H1 (cell line): ENCODE measurements around the gene TRHDE.

Source experiments
- EP300 ChIP-seq, 2 experiments: IDR thresholded peaks; 1 replicate in 1 of 2; 2 replicates in 1 of 2; pipeline ENCODE4 v1.6.1; 2011 to 2012; ENCODE audit warnings: low read depth in 2 of 2, low read length in 2 of 2, mild to moderate bottlenecking in 2 of 2, borderline replicate concordance in 1 of 2, inconsistent platforms in 1 of 2, moderate library complexity in 1 of 2
- EZH2 ChIP-seq: fragments of 200-600 bp; sonication (generic); IDR thresholded peaks from 2 replicates; pipeline ENCODE4 v1.7.1; 2012; ENCODE audit warnings: low read depth, mild to moderate bottlenecking, moderate library complexity, low read length, inconsistent platforms; ENCODE audit not compliant: severe bottlenecking
- GABPA ChIP-seq: IDR thresholded peaks from 2 replicates; pipeline ENCODE4 v1.6.1; 2011; ENCODE audit warnings: mild to moderate bottlenecking, low read length, moderate library complexity, borderline replicate concordance; ENCODE audit not compliant: insufficient read depth
- HDAC6 ChIP-seq: IDR thresholded peaks from one replicate; pipeline ENCODE4 v1.7.1; 2012; ENCODE audit warnings: low read depth, mild to moderate bottlenecking, inconsistent platforms, low read length, moderate library complexity
- JUN ChIP-seq: IDR thresholded peaks from 2 replicates; pipeline ENCODE4 v1.6.1; 2011; ENCODE audit warnings: low read depth, mild to moderate bottlenecking, improper control_type of control experiment, low read length
- POLR2A ChIP-seq, 2 experiments: IDR thresholded peaks; 1 replicate in 1 of 2; 2 replicates in 1 of 2; pipeline ENCODE4 v1.6.1; 2011; ENCODE audit warnings: low read depth in 2 of 2, low read length in 2 of 2, mild to moderate bottlenecking in 2 of 2; ENCODE audit errors: control extremely low read depth in 1 of 2
- POLR2AphosphoS5 ChIP-seq: IDR thresholded peaks from 2 replicates; pipeline ENCODE4 v1.6.1; 2011; ENCODE audit warnings: low read depth, low read length
- ZNF274 ChIP-seq: IDR thresholded peaks from 2 replicates; pipeline ENCODE4 v1.7.0; 2012; ENCODE audit warnings: low read length, borderline replicate concordance; ENCODE audit errors: extremely low read depth
- TF ChIP-seq, protein P1 (sequence below), 3 experiments: IDR thresholded peaks; 1 replicate in 2 of 3; 2 replicates in 1 of 3; pipeline versions ENCODE4 v1.5.1 to v1.6.1; 2011; ENCODE audit warnings: low read length in 3 of 3, mild to moderate bottlenecking in 3 of 3, inconsistent platforms in 2 of 3, low read depth in 1 of 3, moderate library complexity in 1 of 3; ENCODE audit not compliant: insufficient read depth in 1 of 3; ENCODE audit errors: control extremely low read depth in 1 of 3

DNA sequence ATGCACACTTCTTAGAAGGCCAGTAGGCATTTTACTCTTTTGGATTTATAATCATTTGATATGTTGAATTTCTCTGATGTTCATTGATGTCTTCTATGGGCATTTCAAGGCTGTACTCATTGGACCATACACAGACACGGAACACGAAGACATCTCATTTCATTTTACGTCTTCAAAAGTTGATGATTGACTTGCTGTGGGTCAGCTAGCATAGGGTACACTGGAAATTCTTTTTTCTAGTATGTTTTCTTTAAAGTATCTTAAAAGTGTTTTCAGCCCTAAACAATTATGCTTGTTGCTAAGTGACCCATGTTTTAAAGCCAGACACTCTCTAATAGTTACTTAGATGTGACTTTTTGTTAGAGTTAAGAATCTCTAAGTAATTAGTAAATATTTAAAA lies 16.3 kb downstream of the TRHDE start:
- TF ChIP-seq, protein P1, sequence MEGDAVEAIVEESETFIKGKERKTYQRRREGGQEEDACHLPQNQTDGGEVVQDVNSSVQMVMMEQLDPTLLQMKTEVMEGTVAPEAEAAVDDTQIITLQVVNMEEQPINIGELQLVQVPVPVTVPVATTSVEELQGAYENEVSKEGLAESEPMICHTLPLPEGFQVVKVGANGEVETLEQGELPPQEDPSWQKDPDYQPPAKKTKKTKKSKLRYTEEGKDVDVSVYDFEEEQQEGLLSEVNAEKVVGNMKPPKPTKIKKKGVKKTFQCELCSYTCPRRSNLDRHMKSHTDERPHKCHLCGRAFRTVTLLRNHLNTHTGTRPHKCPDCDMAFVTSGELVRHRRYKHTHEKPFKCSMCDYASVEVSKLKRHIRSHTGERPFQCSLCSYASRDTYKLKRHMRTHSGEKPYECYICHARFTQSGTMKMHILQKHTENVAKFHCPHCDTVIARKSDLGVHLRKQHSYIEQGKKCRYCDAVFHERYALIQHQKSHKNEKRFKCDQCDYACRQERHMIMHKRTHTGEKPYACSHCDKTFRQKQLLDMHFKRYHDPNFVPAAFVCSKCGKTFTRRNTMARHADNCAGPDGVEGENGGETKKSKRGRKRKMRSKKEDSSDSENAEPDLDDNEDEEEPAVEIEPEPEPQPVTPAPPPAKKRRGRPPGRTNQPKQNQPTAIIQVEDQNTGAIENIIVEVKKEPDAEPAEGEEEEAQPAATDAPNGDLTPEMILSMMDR (IDR thresholded peaks at IDR 0.05; ENCODE audit: control extremely low read depth in 1 of 3, insufficient read depth in 1 of 3, low read depth in 1 of 3, low read length in 3 of 3) = no peak
- TF ChIP-seq HDAC6 (no peak), EP300 (IDR thresholded peaks at IDR 0.05; ENCODE audit: borderline replicate concordance in 1 of 2, low read depth in 2 of 2, low read length in 2 of 2) (no peak), GABPA (no peak), POLR2A (IDR thresholded peaks at IDR 0.05; ENCODE audit: control extremely low read depth in 1 of 2, low read depth in 2 of 2, low read length in 2 of 2) (no peak), POLR2AphosphoS5 (no peak), EZH2 (no peak), JUN (no peak), ZNF274 (no peak)
